Heart left ventricle (tissue), 16 donors: Measurements from ENCODE around the gene HDAC8. TPM values are rescaled to one million over a fixed set of nuclear protein-coding genes. Genes with fewer than 3 reads are reported as not detected.

Experiments
- ATAC-seq, 4 donors: fragments of 200-7000 bp; cut with Tn5 transposase; one replicate each; pipeline ENCODE4 v1.9.1; 2020 to 2022; ENCODE audit warnings: moderate library complexity in 4 of 4, mild to moderate bottlenecking in 3 of 4, moderate number of reproducible peaks in 1 of 4
- DNase-seq, 5 donors: peaks; one replicate each; pipeline ENCODE4 v3.0.0-alpha.2; 2020
- H3K27ac ChIP-seq, 12 donors: fragments of 200-600 bp; sonication (generic) in 4 of 12; one replicate each; pipeline versions ENCODE4 v1.5.0 to v1.8.0; 2016 to 2022; ENCODE audit warnings: mild to moderate bottlenecking in 2 of 12
- H3K27me3 ChIP-seq, 9 donors: fragments of 200-600 bp; sonication (generic) in 2 of 9; one replicate each; pipeline versions ENCODE4 v1.5.1 to v1.8.0; 2016 to 2022; ENCODE audit warnings: mild to moderate bottlenecking in 3 of 9
- H3K36me3 ChIP-seq, 9 donors: fragments of 200-600 bp; sonication (generic) in 2 of 9; one replicate each; pipeline versions ENCODE4 v1.5.0 to v1.8.0; 2018 to 2022; ENCODE audit warnings: mild to moderate bottlenecking in 2 of 9
- H3K4me1 ChIP-seq, 12 donors: fragments of 200-600 bp; sonication (generic) in 4 of 12; one replicate each; pipeline versions ENCODE4 v1.5.0 to v1.8.0; 2016 to 2022; ENCODE audit warnings: mild to moderate bottlenecking in 3 of 12
- H3K4me3 ChIP-seq, 12 donors: fragments of 200-600 bp; sonication (generic) in 4 of 12; one replicate each; pipeline versions ENCODE4 v1.5.0 to v1.8.0; 2017 to 2022; ENCODE audit warnings: mild to moderate bottlenecking in 9 of 12, moderate library complexity in 4 of 12
- H3K9me3 ChIP-seq, 12 donors: fragments of 200-600 bp; sonication (generic) in 4 of 12; one replicate each; pipeline versions ENCODE4 v1.5.0 to v1.8.0; 2016 to 2022; ENCODE audit warnings: mild to moderate bottlenecking in 1 of 12
- CTCF ChIP-seq, 12 donors: fragments of 200-600 bp; sonication (generic) in 4 of 12; IDR thresholded peaks; one replicate each; pipeline versions ENCODE4 v1.5.0 to v1.8.0; 2018 to 2022; ENCODE audit warnings: antibody characterized with exemption in 12 of 12, mild to moderate bottlenecking in 5 of 12
- POLR2A ChIP-seq, 2 donors: fragments of 450-650 bp; IDR thresholded peaks; one replicate each; pipeline ENCODE4 v1.6.1; 2017; ENCODE audit warnings: antibody characterized with exemption in 2 of 2, mild to moderate bottlenecking in 2 of 2, moderate library complexity in 2 of 2
- WGBS, 4 donors: extraction: QIAGEN DNeasy Blood & Tissue Kit in 2 of 4; methylation state at CpG; one replicate each; pipeline versions ENCODE4 v1.1.5 to v1.1.7; 2013 to 2018; 5-methylcytosine and 5-hydroxymethylcytosine counted together
- intact Hi-C, 10 donors: fragments of 100-400 bp; cut with DNase I; formaldehyde crosslinking; loops; one replicate each; pipeline versions ENCODE4 v1.11.1 to v1.14.2; 2022
- polyA plus RNA-seq, 2 donors: library from polyadenylated mRNA; stranded (reverse); fragments of 200-250 nt; gene quantifications; one replicate each; pipeline ENCODE4 v1.2.3, GENCODE V29; 2013
- total RNA-seq, 9 donors: library from RNA; depleted of rRNA in 2 of 9; stranded (reverse); fragments of >200 nt in 2 of 9; fragmentation: NEBNext Ultra II Directional in 3 of 9; extraction: Animal tissue kit (Norgen Biotek cat#: 25700) in 3 of 9; gene quantifications; one replicate each; pipeline versions ENCODE4 v1.1.0 to v1.2.4, GENCODE V29; 2016 to 2023
- donor health status: ischemic (EF 13 %, LVEDD 7.1; RV severe dilation, severe dysfunction).
- donor health status: healthy with polysubstance abuse.
- donor health status: DM: no; HTN: yes; CAD: no.
- donor health status: DM: no; HTN: no; CAD: no.
- donor health status: ischemic (EF 25% LVEDD 6.9; RV normal size, moderate dysfunction).
- donor health status: ischemic (EF 25% LVEDD 5.7; RV mildly dilated, moderate dysfunction).
- donor health status: healthy.
- donor health status: DM: yes; HTN: yes; CAD: no.
- donor health status: ischemic (EF 35%, LVEDD 5.7; RV mildly dilated, moderate dysfunction).
- donor health status: nonischemic (EF 11% LVEDD 7.7; RV severe dilation, severe dysfunction).
- donor health status: DM: yes; HTN: yes; CAD: no.
- donor health status: PGD.
- donor health status: ischemic (EF 29% LVEDD 5.4; RV normal size, mild dysfunction).
- donor health status: nonischemic (EF 23%, LVEDD 6.1; RV moderate dilation, normal function).

The HDAC8 gene
- total and polyA plus RNA-seq, 11 donors: 16.1 to 28.1 (median 18.6) TPM

- H3K9me3 ChIP-seq: no peaks in the 10 kb centered on the region
- no peak overlapping the region for H3K4me3 ChIP-seq
- peaks cover 0 to 4% (median 0%) of the 10 kb centered on the region in 12 donors for H3K4me1 ChIP-seq
- no peaks in the 10 kb centered on the region for H3K36me3 ChIP-seq
- 98 to 100% (median 100%) methylated on average over 1 of the region's 1 CpG for WGBS, 4 donors
- DNase-seq: no peak
- TF ChIP-seq POLR2A (IDR thresholded peaks at IDR 0.05): no peak
- no peak for TF ChIP-seq CTCF (IDR thresholded peaks at IDR 0.05)
- intact Hi-C loops: no loop called here
- ATAC-seq: no peak
- no peak overlapping the region for H3K27ac ChIP-seq
- H3K27me3 ChIP-seq: peaks cover 0 to 12% (median 0%) of the 10 kb centered on the region in 9 donors
These were observed 205.1 kb downstream of the HDAC8 start for GRCh38 chrX:72367516-72367915.

GRCh38 chrX:72366701-72367454 is 205.8 kb downstream of the HDAC8 start:
- no peak overlapping the region for H3K4me3 ChIP-seq
- H3K27ac ChIP-seq: no peak overlapping the region
- peaks cover 0 to 14% (median 0%) of the 10 kb centered on the region in 9 donors for H3K27me3 ChIP-seq
- no peak for TF ChIP-seq CTCF (IDR thresholded peaks at IDR 0.05)
- TF ChIP-seq POLR2A (IDR thresholded peaks at IDR 0.05): no peak
- no peak for ATAC-seq
- peaks cover 0 to 4% (median 0%) of the 10 kb centered on the region in 12 donors for H3K4me1 ChIP-seq
- H3K9me3 ChIP-seq: no peaks in the 10 kb centered on the region
- DNase-seq: no peak
- 77 to 95% (median 88%) methylated on average over 10 of the region's 10 CpGs for WGBS, 4 donors
- no peaks in the 10 kb centered on the region for H3K36me3 ChIP-seq
- intact Hi-C loops: no loop called here

- Histone ChIP-seq H3K27ac (no peak overlapping the region), H3K36me3 (no peaks in the 10 kb centered on the region), H3K9me3 (no peaks in the 10 kb centered on the region), H3K4me3 (no peak overlapping the region), H3K4me1 (peaks cover 0 to 4% (median 0%) of the 10 kb centered on the region in 12 donors), H3K27me3 (peaks cover 0 to 14% (median 0%) of the 10 kb centered on the region in 9 donors)
- DNase-seq (no peak), ATAC-seq (no peak)
- WGBS, 4 donors: 69 to 80% (median 77%) methylated on average over 4 of the region's 4 CpGs
- intact Hi-C loops: no loop called here
- TF ChIP-seq CTCF (IDR thresholded peaks at IDR 0.05): no peak
- no peak for TF ChIP-seq POLR2A (IDR thresholded peaks at IDR 0.05)
These were observed 206.5 kb downstream of the HDAC8 start for GRCh38 chrX:72366178-72366577.

GRCh38 chrX:72365126-72365525 is 207.5 kb downstream of the HDAC8 start:
- WGBS, 4 donors: 58 to 97% (median 83%) methylated on average over 2 of the region's 2 CpGs

More at GRCh38 chrX:72365126-72365525, 207.5 kb downstream of the HDAC8 start:
- H3K36me3 ChIP-seq: no peaks in the 10 kb centered on the region
- no peak overlapping the region for H3K4me3 ChIP-seq
- intact Hi-C loops: no loop called here
- H3K27me3 ChIP-seq: peaks cover 0 to 14% (median 0%) of the 10 kb centered on the region in 9 donors
- no peak for ATAC-seq
- no peaks in the 10 kb centered on the region for H3K9me3 ChIP-seq
- DNase-seq: no peak
- TF ChIP-seq CTCF (IDR thresholded peaks at IDR 0.05): no peak
- TF ChIP-seq POLR2A (IDR thresholded peaks at IDR 0.05): no peak
- no peak overlapping the region for H3K27ac ChIP-seq
- H3K4me1 ChIP-seq: peaks cover 0 to 4% (median 0%) of the 10 kb centered on the region in 12 donors
